ENCODE measurements around the gene CHPF2.

Gene CHPF2

GRCh38 chr7:151260471-151260870, 28.2 kb downstream of the CHPF2 start:
- in situ Hi-C loops (cut with MboI; ENCODE audit: low sequenced_read_pairs), result no loop called here

GRCh38 chr7:151260883-151261282, 28.6 kb downstream of the CHPF2 start:
- in situ Hi-C loops (cut with MboI; ENCODE audit: low sequenced_read_pairs), result no loop called here

DNA sequence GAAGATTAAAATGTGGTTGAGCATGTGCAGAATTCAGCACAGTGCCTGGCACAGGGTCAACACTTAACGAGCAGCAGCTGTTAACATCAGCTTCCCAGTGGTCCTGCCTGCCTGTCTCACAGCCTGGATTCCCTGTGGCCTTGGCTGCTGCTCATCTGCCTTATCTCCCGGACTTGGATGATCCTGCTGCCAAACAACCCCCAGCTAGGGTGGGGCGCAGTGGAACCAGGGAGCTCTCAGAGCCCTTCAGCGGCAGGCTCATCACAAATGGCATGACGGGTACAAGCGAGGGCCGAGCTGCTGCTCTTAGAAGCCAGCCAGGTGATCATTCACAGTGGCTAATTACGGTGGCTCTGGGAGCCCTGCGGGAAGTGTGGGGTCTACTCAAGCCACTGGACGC, 29.2 kb downstream of the CHPF2 start:
- in situ Hi-C loops (cut with MboI; ENCODE audit: low sequenced_read_pairs), result no loop called here

- in situ Hi-C loops (cut with MboI; ENCODE audit: low sequenced_read_pairs), result no loop called here
Measured at GRCh38 chr7:151264615-151265014, 32.3 kb downstream of the CHPF2 start.

DNA sequence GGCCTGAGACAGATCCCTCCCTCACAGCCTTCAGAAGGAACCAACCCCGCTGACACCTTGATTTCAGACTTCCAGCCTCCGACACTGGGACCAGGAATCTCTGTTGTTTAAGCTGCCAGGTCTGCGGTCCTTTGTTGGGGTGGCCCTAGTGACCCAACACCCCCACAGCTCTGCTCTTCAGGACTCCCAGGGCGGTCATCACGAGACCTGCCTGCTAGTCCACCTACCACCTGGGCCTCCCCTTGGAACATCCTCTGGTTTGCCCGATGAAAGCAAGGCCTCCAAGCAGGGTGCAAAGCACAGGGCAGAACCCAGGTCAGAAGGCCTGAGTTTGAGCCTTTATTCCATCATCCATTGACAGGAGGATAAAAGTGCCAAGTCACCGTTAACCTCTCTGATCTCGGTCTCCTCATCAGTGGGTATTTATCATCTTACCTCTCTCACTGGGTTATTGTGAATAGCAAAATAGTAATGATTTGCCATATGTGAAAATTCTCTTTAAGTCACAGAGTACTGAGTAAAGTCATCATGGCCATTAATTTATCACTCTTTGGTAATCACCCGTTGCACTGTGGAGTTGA, 33.2 kb downstream of the CHPF2 start:
- in situ Hi-C loops (cut with MboI; ENCODE audit: low sequenced_read_pairs), result no loop called here

GRCh38 chr7:151269511-151269910, 37.2 kb downstream of the CHPF2 start:
- in situ Hi-C loops (cut with MboI; ENCODE audit: low sequenced_read_pairs), result no loop called here

GRCh38 chr7:151271699-151272355, 39.5 kb downstream of the CHPF2 start:
- in situ Hi-C loops (cut with MboI; ENCODE audit: low sequenced_read_pairs), result no loop called here

DNA sequence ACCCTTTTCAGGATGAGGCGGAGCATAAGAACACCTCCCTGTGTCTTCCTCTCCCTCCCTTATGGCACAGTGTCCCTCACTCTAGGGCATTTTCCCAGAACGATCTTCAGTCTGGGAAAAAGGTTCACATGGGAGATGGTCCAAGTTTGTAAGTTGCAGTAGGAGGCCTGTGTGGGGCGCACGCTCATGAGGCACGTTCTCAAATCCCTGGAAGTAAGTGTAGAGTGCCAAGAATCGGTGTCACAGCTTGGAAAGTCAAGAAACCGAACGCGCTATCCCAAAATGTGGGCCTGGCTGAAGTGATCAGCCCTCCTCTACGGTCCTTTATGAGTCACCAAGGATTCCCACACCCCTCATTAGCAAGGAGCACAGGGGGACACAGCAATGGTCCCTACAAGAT, 40.1 kb downstream of the CHPF2 start:
- in situ Hi-C loops (cut with MboI; ENCODE audit: low sequenced_read_pairs), result no loop called here

GRCh38 chr7:151272877-151273276, 40.6 kb downstream of the CHPF2 start:
- in situ Hi-C loops (cut with MboI; ENCODE audit: low sequenced_read_pairs), result no loop called here

GRCh38 chr7:151273651-151274390, 41.5 kb downstream of the CHPF2 start:
- in situ Hi-C loops (cut with MboI; ENCODE audit: low sequenced_read_pairs), result no loop called here

DNA sequence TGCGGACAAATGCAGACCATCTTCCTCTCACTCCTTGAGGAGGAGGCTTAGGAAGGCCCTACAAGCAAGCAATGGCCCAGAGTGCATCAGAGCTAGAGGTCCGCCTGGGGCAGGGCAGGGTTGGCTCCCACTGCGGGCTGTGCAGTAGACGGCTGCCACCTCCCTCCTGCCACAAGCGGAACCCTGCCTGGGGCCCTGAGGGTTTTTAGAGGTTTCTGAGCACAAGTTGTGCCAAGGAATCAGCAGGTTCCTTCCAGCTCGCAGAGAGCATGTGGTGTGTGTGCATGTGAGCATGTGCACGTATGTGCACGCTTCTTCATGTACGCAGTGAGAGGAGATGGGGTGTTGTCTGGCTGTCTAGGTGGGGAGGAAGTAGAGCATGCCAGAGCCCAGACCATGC, 42.1 kb downstream of the CHPF2 start:
- in situ Hi-C loops (cut with MboI; ENCODE audit: low sequenced_read_pairs), result no loop called here

GRCh38 chr7:151274936-151275812, 42.9 kb downstream of the CHPF2 start:
- in situ Hi-C loops (cut with MboI; ENCODE audit: low sequenced_read_pairs), result no loop called here

DNA sequence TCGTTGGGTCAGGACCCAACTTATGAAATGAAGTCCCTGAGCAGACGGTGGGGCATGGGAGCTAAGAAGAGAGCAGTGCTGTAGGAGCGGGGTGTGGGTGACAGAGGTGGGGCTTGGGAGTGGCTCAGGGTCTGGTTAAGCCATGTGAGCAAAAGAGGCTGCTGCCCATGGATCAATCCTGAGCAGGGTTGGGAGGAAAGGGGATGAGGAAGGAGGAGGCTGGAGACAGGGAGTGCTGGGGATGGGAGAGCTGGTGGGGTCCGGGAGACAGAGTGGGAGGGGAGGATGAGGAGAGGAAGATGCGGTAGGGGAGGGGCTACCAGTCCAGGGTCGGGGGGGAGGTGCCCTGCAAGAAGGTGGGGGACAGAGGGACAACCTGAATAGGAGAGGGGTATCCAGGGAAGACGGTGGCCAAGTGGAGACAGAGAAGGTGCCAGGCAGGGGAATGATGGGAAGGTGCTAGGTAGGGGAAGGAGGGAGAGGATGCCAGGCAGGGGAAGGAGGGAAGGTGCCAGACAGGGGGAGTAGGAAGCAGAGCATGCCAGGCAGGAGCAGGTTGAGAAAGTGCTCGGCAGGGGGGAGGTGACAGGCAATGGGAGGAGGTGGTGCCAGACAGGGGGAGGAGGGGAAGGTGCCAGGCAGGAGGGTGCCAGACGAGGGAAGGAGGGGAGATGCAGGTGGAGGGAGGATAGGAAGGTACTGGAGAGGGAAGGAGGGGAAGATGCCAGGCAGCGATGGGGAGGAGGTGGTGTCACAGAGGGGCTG, 43.7 kb downstream of the CHPF2 start:
- in situ Hi-C loops (cut with MboI; ENCODE audit: low sequenced_read_pairs), result no loop called here

- in situ Hi-C loops (cut with MboI; ENCODE audit: low sequenced_read_pairs), result no loop called here
Measured at GRCh38 chr7:151276666-151277590, 44.6 kb downstream of the CHPF2 start.

GRCh38 chr7:151277631-151278030, 45.3 kb downstream of the CHPF2 start:
- in situ Hi-C loops (cut with MboI; ENCODE audit: low sequenced_read_pairs), result no loop called here

- in situ Hi-C loops (cut with MboI; ENCODE audit: low sequenced_read_pairs), result no loop called here
Measured at GRCh38 chr7:151278949-151279348, 46.7 kb downstream of the CHPF2 start.

- in situ Hi-C loops (cut with MboI; ENCODE audit: low sequenced_read_pairs), result no loop called here
Measured at GRCh38 chr7:151279868-151280267, 47.6 kb downstream of the CHPF2 start.

- in situ Hi-C loops (cut with MboI; ENCODE audit: low sequenced_read_pairs), result no loop called here
Measured at GRCh38 chr7:151280388-151281019, 48.2 kb downstream of the CHPF2 start.

DNA sequence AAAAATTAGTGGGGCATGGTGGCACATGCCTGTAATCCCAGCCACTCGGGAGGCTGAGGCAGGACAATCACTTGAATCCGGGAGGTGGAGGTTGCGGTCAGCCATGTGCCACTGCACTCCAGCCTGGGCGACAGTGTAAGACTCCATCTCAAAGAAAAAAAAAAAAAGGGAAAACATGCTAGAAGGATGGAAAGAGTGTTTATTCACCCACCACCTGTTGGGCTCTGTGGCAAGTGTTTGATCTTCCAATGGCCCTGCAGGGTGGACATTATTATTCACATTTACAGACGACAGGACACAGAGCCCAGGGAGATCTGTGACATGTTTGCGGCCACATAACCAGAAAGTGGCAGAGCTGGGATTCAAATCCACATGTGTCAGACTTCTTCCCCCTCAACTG, 49.4 kb downstream of the CHPF2 start:
- in situ Hi-C loops (cut with MboI; ENCODE audit: low sequenced_read_pairs), result no loop called here
